Fibroblast of the aortic adventitia (primary cell): Measurements from ENCODE around the gene ZNF132. TPM values are rescaled to one million over a fixed set of nuclear protein-coding genes. Genes with fewer than 3 reads are reported as not detected.
"Not testable (repeated sequence)": the region's sequence is repeated elsewhere in the genome, so short reads cannot be mapped to it uniquely, and the experiment has no call there.

ENCODE experiments used
- DNase-seq: peaks from one replicate; pipeline ENCODE4 v3.0.0-alpha.2; 2010; ENCODE audit warnings: low read depth
- H3K4me3 ChIP-seq: 2 replicates; pipeline ENCODE4 v1.5.1; 2011; ENCODE audit warnings: low read depth, mild to moderate bottlenecking, control low read depth, low read length, moderate library complexity
- total RNA-seq: library from RNA; depleted of rRNA; stranded (reverse); fragments of >200 nt; gene quantifications from 2 replicates; pipeline ENCODE4 v1.2.3, GENCODE V29; 2012; ENCODE audit warnings: low replicate concordance
- TF ChIP-seq, protein P1 (sequence below): IDR thresholded peaks from 2 replicates; pipeline ENCODE4 v1.5.1; 2011; ENCODE audit warnings: mild to moderate bottlenecking, low read length, control low read depth, inconsistent platforms; ENCODE audit not compliant: insufficient read depth

The ZNF132 gene
- 9.2 and 10.8 TPM in 2 replicates for total RNA-seq

DNA sequence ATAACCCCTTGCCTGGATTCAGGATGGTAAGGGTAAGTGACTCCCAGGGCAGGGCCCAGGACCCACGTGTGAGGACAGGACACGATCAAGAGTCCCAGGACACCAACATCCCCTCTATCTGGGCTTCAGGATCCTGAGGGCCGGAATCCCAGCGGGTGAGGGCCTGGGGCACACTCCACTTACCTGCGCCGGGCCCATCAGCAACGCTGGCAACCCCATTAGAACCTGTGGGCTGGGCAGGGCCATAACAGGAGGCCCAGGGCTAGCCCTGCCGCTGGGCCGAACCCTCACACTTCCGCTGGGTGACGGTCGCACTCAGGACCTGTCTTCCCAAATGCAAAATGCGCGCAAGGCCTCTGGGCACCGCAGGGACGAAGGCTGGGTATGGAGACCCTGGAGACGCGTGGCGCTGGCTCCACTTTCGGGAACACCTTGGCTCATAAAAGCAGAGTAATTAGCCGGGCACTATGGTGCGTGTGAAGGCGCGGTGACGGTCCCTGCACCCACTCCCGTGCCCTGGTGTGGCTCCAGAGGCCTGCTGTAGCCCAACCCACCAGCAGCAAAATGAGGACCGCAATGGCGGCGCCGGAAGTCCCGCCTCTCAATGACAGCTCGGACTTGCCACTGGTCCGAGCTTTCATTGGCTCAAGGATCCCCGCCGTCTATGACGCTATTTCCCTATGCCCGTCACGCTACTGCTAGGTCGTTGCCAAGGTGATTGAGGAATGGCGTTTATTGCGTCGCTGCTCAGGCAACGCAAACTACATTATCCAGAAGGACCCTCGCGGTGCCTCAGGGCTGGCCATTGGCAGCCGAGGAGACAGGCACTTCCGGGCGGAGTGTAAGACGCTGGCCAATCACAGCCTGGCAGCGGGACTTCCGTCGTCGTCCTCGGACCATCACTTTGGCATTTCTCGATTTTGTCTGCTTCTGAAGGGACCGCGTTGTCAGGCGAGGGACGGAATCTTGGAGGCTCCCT lies at the start of gene ZNF132:
Gene ZNF132, minus strand, starts transcription at position 578 of the 979 bp plus-strand sequence. Its CDS starts 332 bp downstream, at position 246.
- peak; percentile 100 for DNase-seq
- TF ChIP-seq, protein P1, sequence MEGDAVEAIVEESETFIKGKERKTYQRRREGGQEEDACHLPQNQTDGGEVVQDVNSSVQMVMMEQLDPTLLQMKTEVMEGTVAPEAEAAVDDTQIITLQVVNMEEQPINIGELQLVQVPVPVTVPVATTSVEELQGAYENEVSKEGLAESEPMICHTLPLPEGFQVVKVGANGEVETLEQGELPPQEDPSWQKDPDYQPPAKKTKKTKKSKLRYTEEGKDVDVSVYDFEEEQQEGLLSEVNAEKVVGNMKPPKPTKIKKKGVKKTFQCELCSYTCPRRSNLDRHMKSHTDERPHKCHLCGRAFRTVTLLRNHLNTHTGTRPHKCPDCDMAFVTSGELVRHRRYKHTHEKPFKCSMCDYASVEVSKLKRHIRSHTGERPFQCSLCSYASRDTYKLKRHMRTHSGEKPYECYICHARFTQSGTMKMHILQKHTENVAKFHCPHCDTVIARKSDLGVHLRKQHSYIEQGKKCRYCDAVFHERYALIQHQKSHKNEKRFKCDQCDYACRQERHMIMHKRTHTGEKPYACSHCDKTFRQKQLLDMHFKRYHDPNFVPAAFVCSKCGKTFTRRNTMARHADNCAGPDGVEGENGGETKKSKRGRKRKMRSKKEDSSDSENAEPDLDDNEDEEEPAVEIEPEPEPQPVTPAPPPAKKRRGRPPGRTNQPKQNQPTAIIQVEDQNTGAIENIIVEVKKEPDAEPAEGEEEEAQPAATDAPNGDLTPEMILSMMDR = no peak

GRCh38 chr19:58484349-58484748 lies 44.4 kb upstream of the ZNF132 start:
- not testable (repeated sequence) for H3K4me3 ChIP-seq, DNase-seq

More for the DNA sequence above, at the start of gene ZNF132:
- H3K4me3 ChIP-seq = peak within 1 kb of the TSS; percentile 96

DNA sequence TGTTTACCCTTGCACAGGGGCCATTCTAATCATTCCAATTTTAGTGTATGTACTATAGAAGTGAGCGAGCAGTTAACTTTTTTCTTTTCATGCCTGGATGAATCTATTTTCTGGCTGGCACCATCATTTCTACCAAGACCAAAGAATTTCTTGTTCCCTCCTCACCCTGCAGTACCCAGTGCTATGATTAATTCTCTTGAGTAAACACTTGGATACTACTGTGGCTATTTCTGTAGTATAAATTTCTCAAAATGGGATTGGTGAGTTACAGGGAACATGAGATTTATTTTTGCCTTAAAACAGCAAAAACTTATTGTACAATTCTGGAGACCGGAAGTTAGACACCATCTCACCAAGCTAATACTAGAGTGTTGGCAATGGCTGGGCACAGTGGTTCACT lies 43.8 kb upstream of the ZNF132 start:
- no peak for DNase-seq
- TF ChIP-seq, protein P1 = no peak
- no peak overlapping the region for H3K4me3 ChIP-seq

- H3K4me3 ChIP-seq = no peak overlapping the region
- no peak for DNase-seq
- TF ChIP-seq, protein P1 = no peak
Observed at GRCh38 chr19:58482372-58482771, 42.4 kb upstream of the ZNF132 start.

- DNase-seq = no peak
- TF ChIP-seq, protein P1 = no peak
- H3K4me3 ChIP-seq = no peak overlapping the region
Observed at GRCh38 chr19:58480831-58481230, 40.9 kb upstream of the ZNF132 start.

DNA sequence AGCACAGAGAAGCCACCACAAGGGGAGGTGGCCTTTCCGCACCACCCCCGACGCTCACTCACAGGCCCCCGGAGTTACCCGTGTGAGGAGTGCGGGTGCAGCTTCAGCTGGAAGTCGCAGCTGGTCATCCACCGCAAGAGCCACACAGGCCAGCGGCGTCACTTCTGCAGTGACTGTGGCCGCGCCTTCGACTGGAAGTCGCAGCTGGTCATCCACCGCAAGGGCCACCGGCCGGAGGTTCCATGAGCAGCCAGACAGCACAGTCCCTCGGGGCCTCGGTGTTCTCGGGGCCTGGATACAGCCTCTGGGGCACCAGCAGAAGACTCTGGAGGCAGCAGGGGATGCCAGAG lies 40.5 kb upstream of the ZNF132 start:
- TF ChIP-seq, protein P1 = no peak
- H3K4me3 ChIP-seq = no peak overlapping the region
- DNase-seq = no peak

DNA sequence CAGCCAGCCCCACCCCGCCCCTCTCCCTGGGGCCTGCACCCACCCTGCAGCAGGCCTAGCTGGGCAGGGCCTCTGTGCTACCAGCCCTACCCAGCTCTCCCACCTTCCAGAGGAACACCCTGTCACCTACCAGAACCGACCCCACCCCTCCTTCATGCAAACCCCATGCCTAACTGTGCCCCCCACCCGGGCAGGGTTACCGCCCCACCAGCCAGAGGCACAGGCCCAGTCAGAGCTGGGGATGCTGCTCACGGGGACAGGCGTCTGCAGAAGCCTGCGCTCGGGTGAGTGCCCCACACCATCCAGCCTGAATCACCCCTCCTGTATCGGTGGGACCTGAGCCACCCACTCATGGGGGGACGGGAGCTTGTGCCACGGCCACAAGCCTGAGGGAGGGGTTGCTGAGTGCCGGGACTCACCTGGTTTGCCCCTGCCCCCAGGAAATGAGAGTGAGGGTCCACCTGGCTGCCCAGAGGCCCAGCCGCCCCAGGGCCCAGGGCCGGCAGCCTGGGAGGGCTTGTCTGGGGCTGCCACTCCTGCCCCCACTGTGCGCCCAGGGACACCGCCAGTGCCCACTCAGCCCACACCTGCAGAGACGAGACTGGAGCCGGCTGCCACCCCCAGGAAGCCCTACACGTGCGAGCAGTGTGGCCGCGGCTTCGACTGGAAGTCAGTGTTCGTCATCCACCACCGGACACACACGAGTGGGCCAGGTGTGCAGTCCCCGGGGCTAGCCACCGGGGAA lies 40.0 kb upstream of the ZNF132 start:
- H3K4me3 ChIP-seq = no peak overlapping the region
- TF ChIP-seq, protein P1 = no peak
- no peak for DNase-seq
